CD4-positive, alpha-beta T cell treated with Interleukin-10 for 1 hour (primary cell): ENCODE data around the gene SPI1.
"Not testable (repeated sequence)": the region's sequence is repeated elsewhere in the genome, so short reads cannot be mapped to it uniquely, and the experiment has no call there.

Experiments used
- DNase-seq: peaks from one replicate; pipeline ENCODE4 v3.0.0-alpha.2; 2020

Gene SPI1

DNA sequence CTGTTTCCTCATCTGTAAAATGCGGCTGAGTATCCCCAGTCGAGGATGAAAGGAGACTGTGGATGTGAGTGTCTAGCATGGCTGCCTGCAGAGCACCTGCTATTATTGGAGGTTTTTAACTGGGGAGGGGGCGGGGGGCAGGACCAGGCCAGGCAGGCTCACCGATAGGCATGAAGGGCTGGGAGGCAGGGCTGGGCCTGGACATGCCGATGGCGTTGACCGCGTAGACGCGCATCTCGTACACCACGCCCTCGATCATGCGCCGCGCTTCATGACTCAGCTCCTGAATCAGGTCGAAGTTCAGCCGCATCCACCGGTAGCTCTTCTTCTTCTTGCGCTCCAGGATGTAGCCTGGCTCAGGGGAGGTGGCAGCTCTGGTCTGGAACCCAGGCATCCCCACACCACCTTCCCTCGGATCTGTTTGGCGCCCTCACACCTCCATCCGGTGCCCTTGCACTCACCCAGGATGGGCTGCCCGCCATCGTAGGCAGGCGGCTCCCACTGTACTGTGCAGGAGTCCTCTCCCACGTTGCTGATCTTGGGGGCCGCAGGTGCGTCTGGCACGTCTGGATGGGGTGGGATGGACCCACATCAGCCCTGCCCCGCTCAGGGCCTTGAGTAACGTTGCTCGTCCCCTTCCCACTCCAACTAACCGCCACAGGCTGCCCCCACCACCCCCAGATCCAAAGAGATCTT lies 41.0 kb downstream of the SPI1 start:
- no peak for DNase-seq

DNA sequence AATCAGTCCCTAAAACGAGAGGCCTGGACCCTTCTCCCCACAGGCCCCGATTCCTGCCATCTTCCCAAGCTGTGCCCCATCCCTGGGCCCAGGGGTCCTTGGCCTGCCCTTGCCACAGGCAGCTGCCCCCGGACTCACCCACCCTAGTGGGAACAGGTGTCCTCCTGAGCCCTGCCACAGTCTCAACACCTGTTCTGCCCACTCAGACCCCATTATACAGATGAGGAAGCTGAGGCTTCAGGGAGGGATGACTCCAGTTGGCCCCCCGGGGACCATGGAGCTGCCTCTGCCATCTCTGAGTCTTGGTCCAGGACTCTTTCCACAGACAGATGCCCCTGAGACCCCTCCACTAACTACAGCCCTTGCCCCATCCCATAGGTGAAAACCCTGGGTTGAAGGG lies 41.8 kb downstream of the SPI1 start:
- DNase-seq: no peak

DNA sequence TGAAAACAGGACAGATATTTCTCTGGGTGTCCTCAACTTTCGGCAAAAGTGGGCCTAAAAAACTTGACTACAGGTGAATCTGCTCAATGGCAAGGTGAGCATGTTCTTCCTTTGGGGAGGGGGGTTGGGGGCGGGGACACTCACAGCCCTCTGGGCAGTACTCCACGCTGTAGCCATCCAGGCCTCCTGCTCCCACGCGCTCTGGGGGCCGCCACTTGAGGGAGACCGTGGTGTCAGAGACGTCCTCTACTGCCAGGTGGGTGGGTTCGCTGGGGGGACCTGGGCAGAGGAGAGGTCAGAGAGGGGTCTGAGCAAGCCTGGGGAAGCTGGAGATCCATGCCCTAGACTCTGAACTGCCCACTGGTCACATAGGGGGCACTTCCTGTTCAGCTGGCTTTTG lies 42.6 kb downstream of the SPI1 start:
- no peak for DNase-seq

DNA sequence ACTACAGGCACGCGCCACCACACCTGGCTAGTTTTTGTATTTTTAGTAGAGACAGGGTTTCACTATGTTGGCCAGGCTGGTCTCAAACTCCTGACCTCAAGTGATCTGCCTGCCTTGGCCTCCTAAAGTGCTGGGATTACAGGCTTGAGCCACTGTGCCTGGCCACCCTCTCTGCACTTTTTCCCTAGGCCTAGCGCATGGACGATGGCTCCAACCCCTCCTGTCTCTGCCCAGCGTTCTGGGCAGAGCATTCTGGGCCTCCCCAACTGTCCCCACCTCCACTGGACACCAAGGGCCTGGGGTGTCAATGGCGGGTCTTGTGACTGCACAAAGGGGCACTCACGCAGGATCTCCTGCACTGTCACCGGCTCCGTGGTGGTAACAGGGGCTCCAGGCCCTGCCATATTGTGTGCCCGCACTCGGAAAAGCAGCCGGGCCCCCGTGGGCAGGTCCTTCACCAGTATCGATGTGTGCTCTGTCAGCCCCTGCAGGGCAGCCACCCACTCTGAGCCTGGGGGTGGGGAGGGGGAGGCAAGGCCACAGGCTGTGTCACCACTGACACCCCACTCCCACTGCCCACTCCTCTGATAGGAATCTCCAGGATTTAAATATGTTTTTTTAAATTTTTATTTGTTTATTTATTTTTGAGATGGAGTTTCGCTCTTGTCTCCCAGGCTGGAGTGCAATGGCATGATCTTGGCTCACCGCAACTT lies 43.5 kb downstream of the SPI1 start:
- not testable (repeated sequence) for DNase-seq

DNA sequence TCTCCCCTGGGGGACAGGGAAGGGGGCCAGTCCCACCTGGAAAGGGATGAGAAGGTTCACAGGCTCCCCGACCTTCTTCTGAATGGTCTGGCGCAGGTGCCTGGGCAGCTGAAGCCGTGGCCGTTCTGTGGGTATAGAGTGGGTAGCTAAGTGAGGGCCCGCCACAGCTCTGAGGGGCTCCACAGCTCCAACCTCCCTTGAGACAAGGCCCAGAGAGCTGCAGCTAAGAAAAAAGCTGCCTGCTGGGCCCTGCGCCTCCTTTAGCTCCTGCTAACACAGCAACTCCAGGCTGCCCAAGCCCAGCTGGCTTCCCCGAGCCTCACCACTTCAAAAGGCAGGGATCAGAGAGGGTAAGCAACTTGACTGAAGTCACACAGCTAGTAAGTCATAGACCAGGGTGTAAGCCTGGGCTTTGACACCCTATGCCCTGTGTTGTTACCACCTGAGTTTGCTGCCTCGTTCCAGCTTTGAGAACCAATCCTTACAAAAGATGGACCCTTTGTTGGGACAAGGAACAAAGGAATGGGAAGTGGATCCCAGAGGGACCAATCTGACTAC lies 44.4 kb downstream of the SPI1 start:
- DNase-seq: no peak

DNA sequence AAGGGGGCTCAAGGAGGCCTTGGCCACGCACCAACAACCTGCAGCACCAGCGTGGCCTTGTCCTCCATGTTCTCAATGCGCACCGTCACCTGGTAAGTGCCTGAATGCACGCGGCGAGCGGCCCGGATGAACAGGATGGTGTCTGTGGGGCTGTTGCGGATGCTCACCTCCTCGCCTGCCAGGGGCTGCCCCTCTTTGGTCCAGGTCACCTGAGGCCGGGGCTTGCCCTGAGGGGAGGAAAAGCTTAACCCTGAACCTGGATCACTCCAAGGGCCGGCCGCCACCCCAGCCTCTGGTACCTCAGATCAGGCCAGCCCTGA lies 44.9 kb downstream of the SPI1 start:
- no peak for DNase-seq

DNA sequence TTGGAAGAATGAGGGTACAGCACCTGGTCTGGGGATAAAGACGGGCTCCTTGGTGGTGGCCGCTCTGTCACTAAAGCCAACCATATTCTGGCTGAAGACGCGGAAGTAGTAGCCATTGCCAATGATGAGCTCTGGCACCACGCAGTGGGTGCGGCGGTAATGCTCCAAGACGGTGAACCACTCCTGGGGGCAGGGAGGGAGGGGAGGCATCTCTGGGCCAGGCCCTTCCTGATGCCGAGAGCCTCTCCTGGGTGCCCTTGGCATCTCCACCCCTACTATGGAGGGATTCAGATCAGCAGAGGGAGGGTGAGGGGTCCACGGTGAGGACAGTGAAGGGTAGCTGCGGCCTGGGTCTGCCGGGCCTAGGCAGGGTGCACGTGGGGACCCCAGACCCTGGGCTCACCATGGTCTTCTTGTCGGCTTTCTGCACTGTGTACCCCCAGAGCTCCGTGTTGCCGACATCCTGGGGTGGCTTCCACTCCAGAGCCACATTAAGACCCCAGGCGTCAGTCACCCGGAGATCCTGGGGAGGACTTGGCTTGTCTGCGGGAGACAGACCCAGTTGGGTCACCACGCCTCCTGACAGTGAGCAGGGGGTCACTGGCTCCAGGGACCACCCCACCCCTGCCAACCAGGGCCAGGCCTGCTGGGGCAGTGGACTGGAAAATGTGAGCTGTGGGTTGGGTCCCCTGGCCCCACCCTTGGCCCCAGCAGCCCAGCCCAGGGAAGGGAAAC lies 45.4 kb downstream of the SPI1 start:
- DNase-seq: no peak

DNA sequence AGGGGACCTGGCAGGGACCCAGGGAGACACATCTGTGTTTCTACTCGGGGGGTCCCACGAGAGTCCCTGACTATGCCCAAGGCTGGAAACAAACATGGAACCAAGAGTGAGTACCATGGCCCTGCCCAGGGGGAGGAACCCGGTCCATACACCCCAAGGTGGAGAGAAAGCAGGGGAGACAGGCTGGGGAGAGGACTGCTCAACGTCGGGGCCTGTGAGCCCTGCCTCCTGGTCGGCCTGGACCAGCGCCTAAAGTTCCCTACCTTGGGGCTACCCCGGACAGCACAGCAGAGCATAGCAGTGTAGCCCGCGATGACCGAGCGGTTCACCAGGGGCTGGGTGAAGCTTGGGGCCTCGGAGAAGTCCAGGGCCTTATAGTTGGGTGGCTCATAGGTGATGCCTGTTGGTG lies 46.0 kb downstream of the SPI1 start:
- DNase-seq: no peak

DNA sequence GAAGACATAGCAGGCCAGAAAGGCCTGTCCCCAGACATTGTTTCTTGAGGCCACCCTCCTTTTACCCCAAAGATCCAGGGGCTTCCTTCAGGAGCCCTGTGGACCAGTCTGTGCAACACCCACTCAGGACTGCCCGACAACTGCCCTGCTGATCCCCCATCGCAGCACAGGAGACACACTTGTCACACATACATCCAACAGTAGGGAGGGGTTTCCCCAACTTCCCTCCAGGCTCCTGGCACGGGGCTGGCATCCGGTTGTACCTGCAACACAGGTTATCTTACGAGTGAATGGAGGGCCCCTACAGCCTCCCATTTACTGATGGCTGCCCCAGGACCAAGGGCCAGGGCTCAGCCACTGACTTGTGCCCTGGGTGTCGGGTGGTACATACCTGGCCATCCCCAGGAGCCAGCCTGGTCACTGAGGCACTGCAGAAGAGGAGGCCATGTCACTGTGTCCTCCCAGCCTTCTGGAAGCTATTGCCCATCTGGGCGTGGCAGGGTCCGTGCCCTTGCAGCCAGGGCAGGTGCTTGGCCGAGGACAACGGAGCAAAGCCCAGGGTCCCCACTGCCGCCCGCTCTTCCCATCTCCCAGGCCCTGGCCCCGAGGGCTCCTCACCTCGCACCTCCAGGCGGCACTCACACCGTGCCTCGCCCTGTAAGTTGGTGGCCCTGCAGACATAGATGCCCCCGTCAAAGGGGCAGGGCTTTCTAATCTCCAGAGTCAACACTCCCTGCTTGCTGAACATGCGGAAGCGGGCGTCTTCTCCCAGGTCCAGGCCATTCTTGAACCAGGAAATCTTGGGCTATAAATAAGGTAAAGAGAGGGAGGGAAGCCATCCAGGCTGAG lies 46.7 kb downstream of the SPI1 start:
- no peak for DNase-seq

DNA sequence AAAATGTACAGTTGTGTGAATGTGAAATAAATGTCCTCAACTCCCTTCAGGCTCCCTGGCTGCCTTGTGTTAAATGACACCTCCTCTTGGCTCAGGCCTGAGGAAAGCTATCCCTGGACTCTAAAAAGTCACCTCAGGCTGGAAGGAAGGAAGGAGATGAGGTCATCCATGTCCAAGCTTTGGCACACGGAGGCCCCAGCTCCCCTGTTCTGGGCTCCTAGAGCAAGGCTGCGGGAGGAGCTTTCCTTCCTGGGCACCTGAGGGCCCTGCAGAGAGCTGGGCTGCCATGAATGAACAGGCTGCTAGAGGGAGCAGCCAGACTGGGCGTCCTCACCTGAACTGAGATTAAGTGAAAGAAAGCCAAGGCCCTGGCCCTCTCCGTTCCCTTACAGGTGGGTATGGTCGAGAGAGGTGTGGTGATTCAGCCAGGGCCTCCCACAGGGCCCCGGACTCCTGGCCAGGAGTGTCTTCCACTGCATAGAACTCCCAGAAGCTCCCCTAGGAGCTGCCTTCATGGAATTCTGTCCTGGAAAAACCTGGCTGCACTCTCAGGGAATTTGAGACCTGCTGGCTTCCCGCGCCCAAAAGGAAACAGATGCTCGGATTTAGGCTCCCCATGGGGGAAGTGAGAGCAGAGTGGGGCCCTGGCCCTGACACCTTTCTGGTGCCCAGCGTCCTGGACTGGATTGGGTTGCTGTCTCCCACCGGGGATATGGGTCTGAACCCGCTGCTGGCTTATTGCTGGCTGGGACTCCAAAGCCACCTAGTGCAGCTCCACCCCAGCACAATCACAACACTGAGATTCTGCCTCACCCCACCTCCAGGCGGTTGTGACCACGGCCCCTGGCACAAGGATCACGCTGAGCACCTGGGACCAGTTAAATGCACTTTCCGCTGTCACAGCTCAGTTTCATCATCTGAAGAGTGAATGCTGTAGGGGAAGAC lies 48.1 kb downstream of the SPI1 start:
- DNase-seq: no peak

DNA sequence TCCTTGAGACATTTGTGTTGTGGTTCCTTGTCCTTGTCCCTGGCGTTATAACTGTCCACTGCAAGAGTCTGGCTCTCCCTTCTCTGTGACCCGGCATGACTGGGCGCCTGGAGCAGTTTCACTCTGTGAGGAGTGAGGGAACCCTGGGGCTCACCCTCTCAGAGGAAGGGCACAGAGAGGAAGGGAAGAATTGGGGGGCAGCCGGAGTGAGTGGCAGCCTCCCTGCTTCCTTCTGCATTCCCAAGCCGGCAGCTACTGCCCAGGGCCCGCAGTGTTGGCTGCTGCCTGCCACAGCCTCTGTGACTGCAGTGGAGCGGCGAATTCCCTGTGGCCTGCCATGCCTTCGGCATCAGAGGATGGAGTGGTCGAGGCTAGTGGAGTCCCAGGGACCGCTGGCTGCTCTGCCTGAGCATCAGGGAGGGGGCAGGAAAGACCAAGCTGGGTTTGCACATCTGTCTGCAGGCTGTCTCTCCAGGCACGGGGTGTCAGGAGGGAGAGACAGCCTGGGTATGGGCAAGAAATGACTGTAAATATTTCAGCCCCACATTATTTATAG lies 48.8 kb downstream of the SPI1 start:
- no peak for DNase-seq

DNA sequence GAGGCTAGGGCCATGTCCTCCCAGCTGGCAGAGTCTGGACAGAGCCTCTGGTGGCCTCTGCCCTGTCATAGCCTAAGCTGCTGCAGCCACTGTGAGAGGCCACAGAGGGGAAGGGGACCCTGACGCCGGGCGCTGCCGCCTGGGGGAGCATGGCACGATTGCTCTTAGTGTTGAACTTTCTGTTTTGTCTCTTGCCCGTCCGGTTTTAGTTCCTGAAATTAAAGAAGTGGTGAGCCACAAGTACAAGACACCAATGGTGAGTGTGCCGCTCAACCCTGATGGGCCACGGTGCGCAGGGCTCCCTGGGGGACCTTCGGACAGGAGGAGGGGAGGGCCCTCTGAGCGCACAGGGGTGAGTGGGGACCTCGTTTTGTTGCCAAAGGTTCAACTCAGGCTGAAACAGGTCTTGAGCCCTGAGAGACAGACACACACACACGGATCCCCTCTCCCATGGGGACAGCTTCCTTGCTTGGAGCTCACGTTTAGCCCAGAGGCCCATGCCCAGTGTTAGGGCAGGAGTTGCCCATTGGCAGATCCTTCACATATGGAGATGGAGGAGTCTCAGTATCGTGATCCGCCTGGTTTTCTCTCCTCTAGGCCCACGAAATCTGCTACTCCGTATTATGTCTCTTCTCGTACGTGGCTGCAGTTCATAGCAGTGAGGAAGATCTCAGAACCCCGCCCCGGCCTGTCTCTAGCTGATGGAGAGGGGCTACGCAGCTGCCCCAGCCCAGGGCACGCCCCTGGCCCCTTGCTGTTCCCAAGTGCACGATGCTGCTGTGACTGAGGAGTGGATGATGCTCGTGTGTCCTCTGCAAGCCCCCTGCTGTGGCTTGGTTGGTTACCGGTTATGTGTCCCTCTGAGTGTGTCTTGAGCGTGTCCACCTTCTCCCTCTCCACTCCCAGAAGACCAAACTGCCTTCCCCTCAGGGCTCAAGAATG lies 49.6 kb downstream of the SPI1 start:
- no peak for DNase-seq

DNA sequence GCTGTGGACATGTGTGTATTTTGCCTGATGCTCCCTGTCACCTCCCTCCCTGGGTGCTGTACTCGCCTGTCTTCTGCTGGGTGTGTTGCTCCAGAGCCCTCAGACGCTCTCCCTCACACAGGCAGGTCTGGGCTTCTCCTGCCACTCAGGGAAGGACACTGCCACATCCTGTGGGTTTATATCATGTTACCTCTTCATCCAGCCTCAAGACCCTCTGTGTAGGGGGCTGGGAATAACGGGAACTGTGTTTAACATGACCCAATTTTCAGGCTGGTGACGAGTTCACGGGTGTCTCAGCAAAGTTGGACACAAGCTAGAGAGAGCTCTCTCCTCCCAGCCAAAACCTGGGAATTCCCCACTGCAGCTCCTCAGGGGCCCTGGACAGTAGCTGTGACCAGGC lies 50.4 kb downstream of the SPI1 start:
- DNase-seq: no peak

DNA sequence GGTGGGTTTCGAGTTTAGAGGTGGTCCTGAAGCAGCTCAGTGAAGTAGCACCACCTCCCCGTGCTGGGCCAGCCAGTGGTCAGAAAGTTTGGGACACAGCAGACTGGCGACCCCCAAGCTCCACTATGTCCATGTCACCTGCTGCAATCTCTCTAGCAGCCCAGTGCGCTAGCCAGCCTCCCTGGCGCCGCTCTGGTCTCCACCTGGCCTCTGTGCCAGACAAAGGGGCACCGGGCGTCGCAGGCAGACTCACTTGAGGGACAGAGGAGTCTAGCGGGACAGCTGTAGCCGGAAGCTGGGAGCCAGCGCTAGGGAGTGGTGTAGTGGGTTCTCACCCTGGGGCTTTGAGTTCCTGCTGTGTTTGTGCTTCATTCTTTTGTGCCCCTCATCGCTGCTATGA lies 51.3 kb downstream of the SPI1 start:
- DNase-seq: no peak

DNA sequence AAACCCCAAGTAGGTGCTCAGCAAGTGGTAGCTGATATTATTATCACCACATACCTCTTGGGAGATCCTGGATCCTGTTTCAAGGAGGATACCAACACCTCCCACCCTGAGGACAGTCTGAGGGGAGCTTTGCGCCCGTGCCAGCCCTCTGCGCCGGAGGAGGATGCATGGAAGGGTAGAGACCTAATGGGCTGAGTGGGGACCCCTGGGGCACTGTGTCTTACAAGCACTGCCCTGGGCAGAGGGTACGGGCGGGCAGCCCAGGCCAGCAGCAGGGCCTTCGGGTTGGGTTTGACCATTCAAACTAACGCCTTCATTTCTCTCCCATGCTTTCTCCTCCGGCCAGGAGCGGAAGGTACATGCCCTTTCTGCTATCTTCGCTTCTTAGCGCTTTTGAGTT lies 52.1 kb downstream of the SPI1 start:
- DNase-seq: no peak

DNA sequence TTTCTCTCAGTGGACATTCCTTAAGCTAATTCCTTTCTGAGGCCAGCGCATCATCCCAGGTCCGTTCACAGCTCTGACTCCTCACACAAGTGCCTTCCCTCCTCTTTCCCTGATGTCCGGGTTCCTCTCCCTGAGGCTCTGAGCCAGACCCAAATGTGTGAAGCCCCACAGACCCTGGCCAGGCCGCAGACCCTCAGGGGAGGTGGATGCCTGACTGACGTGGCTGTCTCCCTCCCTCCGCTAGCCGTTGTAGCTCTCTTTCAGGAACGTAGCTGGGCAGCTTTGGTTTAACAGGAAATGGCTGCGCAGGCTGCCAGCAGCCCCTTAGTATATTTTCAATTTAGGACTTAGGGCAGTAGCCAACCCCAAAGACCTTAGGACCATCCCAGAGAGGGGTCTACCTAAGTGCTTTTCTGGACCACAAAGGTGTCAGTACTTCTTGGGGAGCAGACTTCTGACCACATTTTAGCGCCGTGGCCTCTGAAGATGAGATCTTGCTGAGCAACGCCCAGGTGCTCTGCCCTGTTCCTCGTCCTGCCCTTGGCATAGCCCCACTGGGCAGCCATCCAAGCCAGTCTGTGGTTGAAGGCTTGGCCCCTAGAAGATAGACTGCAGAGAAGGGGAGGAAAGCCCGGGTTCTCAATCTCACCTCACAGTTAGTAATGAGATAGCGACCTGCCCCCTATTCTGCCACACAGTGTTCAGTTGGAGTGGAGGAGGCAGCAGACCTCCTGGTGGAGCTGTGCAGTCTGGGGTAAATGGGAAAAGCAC lies 52.9 kb downstream of the SPI1 start:
- DNase-seq: no peak

DNA sequence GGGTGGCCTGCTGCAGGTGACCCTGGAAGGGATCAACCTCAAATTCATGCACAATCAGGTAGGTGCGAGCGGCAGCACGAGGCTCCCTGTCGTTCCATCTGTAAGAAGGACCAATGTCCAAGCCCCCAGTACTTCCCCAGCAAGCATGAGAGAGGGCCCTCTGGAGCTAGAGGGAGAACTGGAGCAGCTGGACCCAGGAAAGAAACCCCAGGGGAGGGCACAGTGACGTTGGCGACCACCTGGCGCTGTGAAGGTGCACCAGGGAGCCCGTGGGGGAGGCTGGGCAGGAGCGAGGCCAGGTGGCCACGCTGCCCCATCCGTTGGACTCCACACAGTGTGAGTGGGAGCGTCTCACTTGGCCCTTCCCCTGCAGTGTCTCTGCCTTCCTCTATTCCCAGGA lies 53.8 kb downstream of the SPI1 start:
- no peak for DNase-seq

DNA sequence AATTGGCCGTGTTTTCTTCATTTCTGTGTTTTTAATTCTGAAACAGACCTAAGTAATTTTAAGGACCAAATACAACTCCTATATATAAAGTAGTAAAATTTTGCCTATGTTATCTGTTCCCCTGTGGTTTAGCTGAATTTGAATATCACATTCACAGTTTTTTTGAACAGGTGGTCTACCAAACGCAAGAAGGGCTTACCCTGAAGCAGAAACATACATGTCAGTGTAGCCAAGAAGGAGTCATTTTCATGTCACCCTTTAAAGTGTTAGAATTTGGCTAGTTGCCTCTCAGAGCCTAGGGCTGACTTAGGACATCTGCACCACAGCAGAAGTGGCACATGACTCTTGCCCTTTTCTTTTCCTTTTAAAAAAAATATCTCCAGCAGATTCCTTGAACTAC lies 60.2 kb downstream of the SPI1 start:
- DNase-seq: no peak

DNA sequence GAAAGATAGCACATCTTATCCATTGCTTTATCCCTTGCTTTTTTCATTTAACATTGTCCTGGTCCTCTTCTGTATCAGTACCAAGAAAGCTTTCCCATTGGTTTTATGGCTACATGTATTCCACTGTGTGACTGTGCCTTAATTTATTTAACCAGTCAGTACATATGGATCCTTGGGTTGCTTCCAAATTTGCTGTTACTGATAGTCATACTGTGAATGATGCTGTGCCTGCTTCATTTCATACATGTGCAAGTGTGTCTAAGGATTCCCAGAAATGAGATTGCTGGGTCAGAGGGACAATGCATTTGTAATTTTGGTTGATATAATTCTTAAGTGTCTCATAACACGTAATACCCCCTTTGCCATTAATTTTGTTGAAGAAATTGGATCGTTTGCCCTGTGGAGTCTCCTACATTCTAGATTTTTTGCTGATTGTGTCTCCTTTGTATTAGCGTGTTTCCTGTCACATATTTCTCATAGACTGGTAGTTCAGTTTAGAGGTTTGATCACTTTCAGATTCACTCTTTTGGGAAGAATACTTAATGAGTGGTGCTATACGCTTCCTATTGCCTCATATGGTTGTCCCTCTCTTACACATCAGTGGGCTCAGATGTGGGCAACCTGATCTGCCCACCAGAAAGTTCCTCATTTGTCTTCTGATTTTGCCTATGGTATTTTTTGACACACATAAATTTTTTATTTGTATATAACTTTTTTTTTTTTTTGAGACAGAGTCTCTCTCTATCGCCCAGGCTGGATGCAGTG lies 61.1 kb downstream of the SPI1 start:
- no peak for DNase-seq
